ENCODE measurements around the gene CLDN20. TPM values are rescaled to one million over a fixed set of nuclear protein-coding genes. Genes with fewer than 3 reads are reported as not detected.

The CLDN20 gene
- total and polyA plus RNA-seq, 7 donors = not detected

GRCh38 chr6:155252581-155252980 is 11.2 kb upstream of the CLDN20 start:
- Histone ChIP-seq H3K36me3 (peaks cover 0 to 52% (median 6%) of the 10 kb centered on the region in 4 donors), H3K4me1 (peaks cover 0 to 17% (median 7%) of the 10 kb centered on the region in 4 donors), H3K27me3 (no peaks in the 10 kb centered on the region), H3K9me3 (no peaks in the 10 kb centered on the region), H3K4me3 (no peak overlapping the region), H3K27ac (peak overlapping the region in 1 of 4 donors; percentile 18)
- WGBS, 2 donors = 96 to 97% methylated on average over 8 of the region's 8 CpGs
- TF ChIP-seq POLR2A (IDR thresholded peaks at IDR 0.05) (no peak), EP300 (IDR thresholded peaks at IDR 0.05) (no peak), CTCF (IDR thresholded peaks at IDR 0.05) (no peak), POLR2AphosphoS5 (IDR thresholded peaks at IDR 0.05) (no peak)
- no peak for DNase-seq
- intact Hi-C loops (cut with DNase I) = no loop called here

- TF ChIP-seq EP300 (IDR thresholded peaks at IDR 0.05) (no peak), CTCF (IDR thresholded peaks at IDR 0.05) (no peak), POLR2A (IDR thresholded peaks at IDR 0.05) (no peak), POLR2AphosphoS5 (IDR thresholded peaks at IDR 0.05) (no peak)
- 72 to 85% methylated on average over 1 of the region's 1 CpG for WGBS, 2 donors
- intact Hi-C loops (cut with DNase I) = no loop called here
- Histone ChIP-seq H3K36me3 (peaks cover 0 to 59% (median 6%) of the 10 kb centered on the region in 4 donors), H3K4me1 (peaks cover 0 to 9% (median 3%) of the 10 kb centered on the region in 4 donors), H3K4me3 (no peak overlapping the region), H3K27ac (peak overlapping the region in 2 of 4 donors; percentile 19 to 43), H3K27me3 (no peaks in the 10 kb centered on the region), H3K9me3 (no peaks in the 10 kb centered on the region)
- no peak for DNase-seq
Observed at GRCh38 chr6:155253337-155253736, 10.5 kb upstream of the CLDN20 start.

GRCh38 chr6:155254139-155254538 is 9.7 kb upstream of the CLDN20 start:
- Histone ChIP-seq H3K27me3 (no peaks in the 10 kb centered on the region), H3K4me3 (no peak overlapping the region), H3K36me3 (peaks cover 0 to 65% (median 6%) of the 10 kb centered on the region in 4 donors), H3K9me3 (no peaks in the 10 kb centered on the region), H3K27ac (no peak overlapping the region), H3K4me1 (peaks cover 0 to 6% (median 3%) of the 10 kb centered on the region in 4 donors)
- no peak for DNase-seq
- WGBS, 2 donors = 69 to 86% methylated on average over 10 of the region's 10 CpGs
- no peak for TF ChIP-seq POLR2AphosphoS5 (IDR thresholded peaks at IDR 0.05)
- intact Hi-C loops (cut with DNase I) = no loop called here

GRCh38 chr6:155256122-155256795 is 7.6 kb upstream of the CLDN20 start:
- no peak overlapping the region for H3K27ac ChIP-seq
- H3K4me1 ChIP-seq = peaks cover 0 to 6% (median 3%) of the 10 kb centered on the region in 4 donors
- no peaks in the 10 kb centered on the region for H3K9me3 ChIP-seq
- H3K27me3 ChIP-seq = no peaks in the 10 kb centered on the region
- no peak for DNase-seq
- H3K4me3 ChIP-seq = no peak overlapping the region
- no peak for TF ChIP-seq CTCF (IDR thresholded peaks at IDR 0.05)
- intact Hi-C loops (cut with DNase I) = no loop called here
- WGBS, 2 donors = 88 to 89% methylated on average over 13 of the region's 13 CpGs
- peaks cover 0 to 68% (median 6%) of the 10 kb centered on the region in 4 donors for H3K36me3 ChIP-seq

- H3K4me3 ChIP-seq = no peak overlapping the region
- peaks cover 0 to 59% (median 6%) of the 10 kb centered on the region in 4 donors for H3K36me3 ChIP-seq
- H3K27ac ChIP-seq = no peak overlapping the region
- DNase-seq = no peak
- TF ChIP-seq POLR2AphosphoS5 (IDR thresholded peaks at IDR 0.05) (no peak), CTCF (IDR thresholded peaks at IDR 0.05) (no peak), POLR2A (IDR thresholded peaks at IDR 0.05) (no peak), EP300 (IDR thresholded peaks at IDR 0.05) (no peak)
- intact Hi-C loops (cut with DNase I) = no loop called here
- H3K27me3 ChIP-seq = no peaks in the 10 kb centered on the region
- no peaks in the 10 kb centered on the region for H3K9me3 ChIP-seq
- peaks cover 0 to 6% (median 2%) of the 10 kb centered on the region in 4 donors for H3K4me1 ChIP-seq
- 92 to 97% methylated on average over 9 of the region's 9 CpGs for WGBS, 2 donors
Observed at GRCh38 chr6:155257796-155258195, 6.0 kb upstream of the CLDN20 start.
